A549 (cell line): ENCODE data around the gene RRP9. TPM values are rescaled to one million over a fixed set of nuclear protein-coding genes. Genes with fewer than 3 reads are reported as not detected.
A peak's percentile ranks its signal among the peaks of the same experiment; 100 is the strongest.

Experiments used
- ATAC-seq, 2 experiments: fragments of 200-7000 bp in 1 of 2; fragments of >200 bp in 1 of 2; cut with Nextera tagmentation in 1 of 2; cut with Tn5 transposase in 1 of 2; 3 replicates each; pipeline versions ENCODE4 v1.8.0 to v1.9.1; 2018 to 2020; ENCODE audit warnings: mild to moderate bottlenecking in 1 of 2, moderate library complexity in 1 of 2
- CTCF ChIA-PET: fragments of 300-600 bp; sonication (Branson Sonifier 250); formaldehyde crosslinking; extraction: SDS; loops from one replicate; lab custom pipeline; 2021; ENCODE audit warnings: antibody characterized with exemption, inconsistent platforms; lab: Yijun Ruan, JAX
- POLR2A ChIA-PET: fragments of 350-600 bp; formaldehyde crosslinking; extraction: SDS; loops from one replicate; lab custom pipeline; 2021; ENCODE audit warnings: antibody characterized with exemption, inconsistent platforms; lab: Yijun Ruan, JAX
- DNase-seq, 2 experiments: peaks; one replicate each; pipeline versions ENCODE4 v3.0.0 to v3.0.0-alpha.2; 2011 to 2016; ENCODE audit warnings: low read depth in 1 of 2, low spot score in 1 of 2
- FAIRE-seq: peaks from 2 replicates; lab custom pipeline; 2011; peaks lifted over from hg19 to GRCh38; lab: Jason Lieb, UNC
- H3K27ac ChIP-seq, 2 experiments: fragments of >200 bp; sonication (Bioruptor Twin); formaldehyde crosslinking; 3 replicates each; pipeline ENCODE4 v1.5.1; 2016 to 2017
- H3K4me1 ChIP-seq: fragments of >200 bp; sonication (Bioruptor Twin); formaldehyde crosslinking; 3 replicates; pipeline ENCODE4 v1.6.1; 2016
- H3K4me2 ChIP-seq: fragments of >200 bp; sonication (Bioruptor Twin); formaldehyde crosslinking; 3 replicates; pipeline ENCODE4 v1.6.1; 2016
- H3K4me3 ChIP-seq: fragments of >200 bp; sonication (Bioruptor Twin); formaldehyde crosslinking; 3 replicates; pipeline ENCODE4 v1.5.1; 2016
- H3K9me3 ChIP-seq: fragments of >200 bp; sonication (Bioruptor Twin); formaldehyde crosslinking; 3 replicates; pipeline ENCODE4 v1.6.1; 2016
- ATOH8 ChIP-seq: fragments of 250-450 bp; sonication (Bioruptor Pico); IDR thresholded peaks from 2 replicates; pipeline ENCODE4 v1.5.0; 2020; ENCODE audit warnings: low read depth, mild to moderate bottlenecking, moderate library complexity
- BCL3 ChIP-seq: fragments of >200 bp; sonication (Bioruptor Twin); formaldehyde crosslinking; IDR thresholded peaks from 3 replicates; pipeline ENCODE4 v1.6.1; 2016
- CHD2 ChIP-seq: fragments of 150-350 bp; IDR thresholded peaks from 2 replicates; pipeline ENCODE4 v1.6.1; 2014; ENCODE audit warnings: low read length; ENCODE audit not compliant: partially characterized antibody
- E2F6 ChIP-seq: IDR thresholded peaks from 2 replicates; pipeline ENCODE4 v1.6.1; 2012; ENCODE audit warnings: low read depth, borderline replicate concordance
- EHF ChIP-seq: fragments of 250-450 bp; sonication (Bioruptor Pico); IDR thresholded peaks from 2 replicates; pipeline ENCODE4 v1.5.0; 2020; ENCODE audit warnings: mild to moderate bottlenecking
- ESRRA ChIP-seq: fragments of 150-350 bp; IDR thresholded peaks from 2 replicates; pipeline ENCODE4 v1.6.1; 2014; ENCODE audit warnings: mild to moderate bottlenecking, low read length, borderline replicate concordance
- GATA3 ChIP-seq: IDR thresholded peaks from 2 replicates; pipeline ENCODE4 v1.6.1; 2012; ENCODE audit warnings: borderline replicate concordance
- HMGXB4 ChIP-seq: fragments of 250-450 bp; sonication (Bioruptor Pico); IDR thresholded peaks from 2 replicates; pipeline ENCODE4 v1.5.0; 2021; ENCODE audit warnings: mild to moderate bottlenecking, moderate library complexity, borderline replicate concordance
- MAZ ChIP-seq: fragments of 150-350 bp; IDR thresholded peaks from 2 replicates; pipeline ENCODE4 v1.6.1; 2014; ENCODE audit warnings: antibody characterized with exemption, low read depth, low read length, borderline replicate concordance
- MYC ChIP-seq: IDR thresholded peaks from 2 replicates; pipeline ENCODE4 v1.6.1; 2012; ENCODE audit warnings: mild to moderate bottlenecking, inconsistent platforms, low read length, improper control_type of control experiment, borderline replicate concordance
- PBX3 ChIP-seq: IDR thresholded peaks from 2 replicates; pipeline ENCODE4 v1.6.1; 2012
- PHF8 ChIP-seq: fragments of 200-600 bp; sonication (generic); IDR thresholded peaks from 2 replicates; pipeline ENCODE4 v1.6.1; 2016; ENCODE audit warnings: low read depth, mild to moderate bottlenecking, antibody characterized with exemption, moderate library complexity, borderline replicate concordance
- RCOR1 ChIP-seq: fragments of 150-350 bp; IDR thresholded peaks from 2 replicates; pipeline ENCODE4 v1.6.1; 2014; ENCODE audit warnings: antibody characterized with exemption, low read length, low read depth
- RNF2 ChIP-seq: fragments of 200-600 bp; sonication (generic); IDR thresholded peaks from 2 replicates; pipeline ENCODE4 v1.6.1; 2016; ENCODE audit warnings: low read depth, mild to moderate bottlenecking, antibody characterized with exemption, moderate library complexity, borderline replicate concordance
- ZC3H11A ChIP-seq: fragments of 450-650 bp; IDR thresholded peaks from 2 replicates; pipeline ENCODE4 v1.6.1; 2014; ENCODE audit warnings: antibody characterized with exemption, mild to moderate bottlenecking
- ZNF302 ChIP-seq: fragments of 250-450 bp; sonication (Bioruptor Pico); IDR thresholded peaks from 2 replicates; pipeline ENCODE4 v1.9.0; 2021; ENCODE audit warnings: inconsistent platforms, mild to moderate bottlenecking, moderate library complexity
- WGBS: methylation state at CpG from one replicate; pipeline ENCODE4 v1.1.6; 2017; ENCODE audit errors: missing lambda C conversion rate; 5-methylcytosine and 5-hydroxymethylcytosine counted together
- polyA plus RNA-seq, 4 experiments: library from polyadenylated mRNA; depleted of rRNA in 3 of 4; stranded (reverse); fragments of >200 nt; fragmentation: RNase III in 1 of 4; extraction: RNeasy Plus Mini Kit Qiagen cat#74134 plus additional on column Dnase treatment in 1 of 4; gene quantifications; 2 replicates in 3 of 4; 3 replicates in 1 of 4; pipeline ENCODE4 v1.2.3, GENCODE V29; 2011 to 2017

Gene RRP9
- polyA plus RNA-seq, 2 of the 4 experiments (the other 2 are of a cell fraction), result 17.0 to 34.3 TPM

GRCh38 chr3:51982352-51982837 lies 40.7 kb upstream of the RRP9 start (continued):
- no peak for TF ChIP-seq ATOH8 (CRISPR knock-in tag)
- no peak for TF ChIP-seq E2F6
- no peak for TF ChIP-seq BCL3
- TF ChIP-seq HMGXB4, result no peak
- peak; percentile 52; the same call in 1 of the 2 replicates for TF ChIP-seq MYC
- 0 out of 2 replicates have a peak, but pooled peaks have one; percentile 50 for TF ChIP-seq ESRRA

- ATAC-seq (no peak), FAIRE-seq (no peak), DNase-seq (no peak)
- ChIA-PET POLR2A (no interaction called here), CTCF (interaction anchor here (0.6 to 2.9 kb wide), 4 partner anchors 10 to 60 kb away, joined by 3 to 12 read pairs (median 4); partner anchors contain the start of gene RRP9)
- 95% methylated on average over 10 of the region's 10 CpGs for WGBS
- Histone ChIP-seq H3K27ac (no peak overlapping the region), H3K4me1 (peaks cover 23% of the 10 kb centered on the region), H3K4me2 (no peak overlapping the region), H3K9me3 (no peaks in the 10 kb centered on the region), H3K4me3 (no peak overlapping the region)
- TF ChIP-seq MAZ, result no peak
- TF ChIP-seq, all 56 proteins: peak for 0
These were observed 38.5 kb upstream of the RRP9 start for GRCh38 chr3:51980253-51980652.

GRCh38 chr3:51978143-51978502 lies 36.4 kb upstream of the RRP9 start:
- POLR2A ChIA-PET, result no interaction called here
- DNase-seq, result no peak
- WGBS, result 85% methylated on average over 4 of the region's 4 CpGs

More at GRCh38 chr3:51978143-51978502, 36.4 kb upstream of the RRP9 start:
- Histone ChIP-seq H3K4me1 (peaks cover 25% of the 10 kb centered on the region), H3K27ac (no peak overlapping the region), H3K4me2 (no peak overlapping the region), H3K9me3 (no peaks in the 10 kb centered on the region), H3K4me3 (no peak overlapping the region)
- no peak for ATAC-seq
- CTCF ChIA-PET, result interaction anchor here (1.4 to 1.6 kb wide), 2 partner anchors 12 to 37 kb away, joined by 3 to 4 read pairs; partner anchors contain the start of genes PCBP4 and RRP9
- no peak for TF ChIP-seq ZNF302 (CRISPR knock-in tag)
- TF ChIP-seq ESRRA, result no peak
- no peak for TF ChIP-seq RNF2
- no peak for TF ChIP-seq EHF (CRISPR knock-in tag)
- TF ChIP-seq PBX3, result no peak
- TF ChIP-seq GATA3, result no peak
- TF ChIP-seq CHD2, result no peak
- no peak for TF ChIP-seq ZC3H11A
- no peak for TF ChIP-seq RCOR1
- TF ChIP-seq PHF8, result no peak
- FAIRE-seq, result no peak
